Neural cell (in vitro differentiated cells): ENCODE results near the gene ATF7. TPM values are rescaled to one million over a fixed set of nuclear protein-coding genes. Genes with fewer than 3 reads are reported as not detected.

Experiments used
- H2AFZ ChIP-seq: fragments of 200-600, 300-800 bp; sonication (generic), shearing (Covaris generic); 2 replicates; pipeline ENCODE4 v1.6.0; 2014; ENCODE audit warnings: low read depth, mild to moderate bottlenecking, antibody characterized with exemption, low read length, moderate library complexity
- H3F3A ChIP-seq: fragments of 200-600 bp; shearing (Covaris generic); 2 replicates; pipeline ENCODE4 v1.6.1; 2016; ENCODE audit warnings: mild to moderate bottlenecking, moderate library complexity, mixed read lengths, antibody characterized with exemption, low read length; ENCODE audit not compliant: insufficient read depth, poor library complexity, severe bottlenecking
- H3K27ac ChIP-seq: fragments of 200-600, 300-800 bp; sonication (generic), shearing (Covaris generic); 2 replicates; pipeline ENCODE4 v1.5.1; 2014; ENCODE audit warnings: mild to moderate bottlenecking, low read length, moderate library complexity
- H3K27me3 ChIP-seq: fragments of 300-800, 200-600 bp; sonication (generic), shearing (Covaris generic); 2 replicates; pipeline ENCODE4 v1.6.0; 2014; ENCODE audit warnings: mild to moderate bottlenecking, low read depth, low read length, moderate library complexity; ENCODE audit not compliant: insufficient read depth
- H3K36me3 ChIP-seq: fragments of 300-800, 200-600 bp; sonication (generic), shearing (Covaris generic); 2 replicates; pipeline ENCODE4 v1.5.1; 2014; ENCODE audit warnings: mild to moderate bottlenecking, antibody characterized with exemption, low read length, moderate library complexity; ENCODE audit not compliant: insufficient read depth
- H3K4me2 ChIP-seq: fragments of 300-800, 200-600 bp; sonication (generic), shearing (Covaris generic); 2 replicates; pipeline ENCODE4 v1.6.0; 2014; ENCODE audit warnings: mild to moderate bottlenecking, low read length
- H3K4me3 ChIP-seq: fragments of 300-800, 200-600 bp; sonication (generic), shearing (Covaris generic); 2 replicates; pipeline ENCODE4 v1.5.1; 2014; ENCODE audit warnings: mild to moderate bottlenecking, low read length, moderate library complexity
- H3K79me2 ChIP-seq: fragments of 200-600 bp; shearing (Covaris generic); replicated peaks from 2 replicates; pipeline ENCODE4 v1.6.0; 2014; ENCODE audit warnings: mild to moderate bottlenecking, low read length, moderate library complexity; ENCODE audit not compliant: insufficient read depth
- H3K9ac ChIP-seq: fragments of 300-800, 200-600 bp; sonication (generic), shearing (Covaris generic); 2 replicates; pipeline ENCODE4 v1.6.1; 2016; ENCODE audit warnings: mild to moderate bottlenecking, low read length, mixed read lengths
- H3K9me2 ChIP-seq: fragments of 200-600 bp; shearing (Covaris generic); 2 replicates; pipeline ENCODE4 v1.6.1; 2016; ENCODE audit warnings: mild to moderate bottlenecking, low read length, mixed read lengths; ENCODE audit not compliant: insufficient read depth
- H3K9me3 ChIP-seq: fragments of 200-600, 300-800 bp; sonication (generic), shearing (Covaris generic); 2 replicates; pipeline ENCODE4 v1.6.1; 2016; ENCODE audit warnings: mild to moderate bottlenecking, mixed run types, low read length, moderate library complexity, mixed read lengths
- H4K20me1 ChIP-seq: fragments of 200-600 bp; shearing (Covaris generic); 2 replicates; pipeline ENCODE4 v1.6.1; 2016; ENCODE audit warnings: mild to moderate bottlenecking, mixed run types; ENCODE audit not compliant: insufficient read depth
- EP300 ChIP-seq: fragments of 450-650 bp; conservative IDR thresholded peaks from 2 replicates; pipeline ENCODE4 v1.6.1; 2014; ENCODE audit warnings: antibody characterized with exemption, mild to moderate bottlenecking, moderate library complexity; ENCODE audit not compliant: poor library complexity, severe bottlenecking
- EZH2 ChIP-seq: fragments of 200-600, 300-800 bp; shearing (Covaris generic), sonication (generic); IDR thresholded peaks from 2 replicates; pipeline ENCODE4 v1.6.1; 2014; ENCODE audit warnings: antibody characterized with exemption, low read length, borderline replicate concordance, mild to moderate bottlenecking; ENCODE audit not compliant: insufficient read depth, poor library complexity, severe bottlenecking
- MXI1 ChIP-seq: fragments of 450-650 bp; conservative IDR thresholded peaks from 2 replicates; pipeline ENCODE4 v1.6.1; 2014; ENCODE audit warnings: antibody characterized with exemption, mild to moderate bottlenecking; ENCODE audit not compliant: poor library complexity, severe bottlenecking
- POLR2AphosphoS5 ChIP-seq: IDR thresholded peaks from 2 replicates; pipeline ENCODE4 v1.6.1; 2012
- RAD21 ChIP-seq: fragments of 450-650 bp; conservative IDR thresholded peaks from 2 replicates; pipeline ENCODE4 v1.6.1; 2014; ENCODE audit warnings: antibody characterized with exemption, mild to moderate bottlenecking, moderate library complexity
- REST ChIP-seq: IDR thresholded peaks from 2 replicates; pipeline ENCODE4 v1.6.1; 2012; ENCODE audit warnings: borderline replicate concordance
- SMC3 ChIP-seq: fragments of 450-650 bp; conservative IDR thresholded peaks from 2 replicates; pipeline ENCODE4 v1.6.1; 2014; ENCODE audit warnings: antibody characterized with exemption, mild to moderate bottlenecking, moderate library complexity; ENCODE audit not compliant: poor library complexity
- TAF1 ChIP-seq: IDR thresholded peaks from 2 replicates; pipeline ENCODE4 v1.6.1; 2012; ENCODE audit warnings: low read depth
- polyA plus RNA-seq: library from polyadenylated mRNA; depleted of rRNA; stranded (reverse); fragments of >200 nt; gene quantifications from 2 replicates; pipeline ENCODE4 v1.2.3, GENCODE V29; 2014
- TF ChIP-seq, protein P1 (sequence below): fragments of 450-650 bp; IDR thresholded peaks from 2 replicates; pipeline ENCODE4 v1.5.1; 2014; ENCODE audit warnings: antibody characterized with exemption, mild to moderate bottlenecking, moderate library complexity; ENCODE audit not compliant: poor library complexity, severe bottlenecking

The ATF7 gene
- polyA plus RNA-seq, 1 donor from 2014 or later: 6.3 TPM

- H3K9me2 ChIP-seq: no peaks in the 10 kb centered on the region
- H3K4me3 ChIP-seq: no peak overlapping the region
- H3K4me2 ChIP-seq: no peak overlapping the region
- H3F3A ChIP-seq: no peaks in the 10 kb centered on the region
- H3K9ac ChIP-seq: no peak overlapping the region
- no peaks in the 10 kb centered on the region for H3K79me2 ChIP-seq
- H3K27ac ChIP-seq: no peak overlapping the region
- H3K36me3 ChIP-seq: no peaks in the 10 kb centered on the region
- no peaks in the 10 kb centered on the region for H3K27me3 ChIP-seq
- TF ChIP-seq SMC3 (no peak), EP300 (no peak), REST (no peak), POLR2AphosphoS5 (no peak), TAF1 (no peak), EZH2 (no peak), MXI1 (no peak)
- TF ChIP-seq, protein P1, sequence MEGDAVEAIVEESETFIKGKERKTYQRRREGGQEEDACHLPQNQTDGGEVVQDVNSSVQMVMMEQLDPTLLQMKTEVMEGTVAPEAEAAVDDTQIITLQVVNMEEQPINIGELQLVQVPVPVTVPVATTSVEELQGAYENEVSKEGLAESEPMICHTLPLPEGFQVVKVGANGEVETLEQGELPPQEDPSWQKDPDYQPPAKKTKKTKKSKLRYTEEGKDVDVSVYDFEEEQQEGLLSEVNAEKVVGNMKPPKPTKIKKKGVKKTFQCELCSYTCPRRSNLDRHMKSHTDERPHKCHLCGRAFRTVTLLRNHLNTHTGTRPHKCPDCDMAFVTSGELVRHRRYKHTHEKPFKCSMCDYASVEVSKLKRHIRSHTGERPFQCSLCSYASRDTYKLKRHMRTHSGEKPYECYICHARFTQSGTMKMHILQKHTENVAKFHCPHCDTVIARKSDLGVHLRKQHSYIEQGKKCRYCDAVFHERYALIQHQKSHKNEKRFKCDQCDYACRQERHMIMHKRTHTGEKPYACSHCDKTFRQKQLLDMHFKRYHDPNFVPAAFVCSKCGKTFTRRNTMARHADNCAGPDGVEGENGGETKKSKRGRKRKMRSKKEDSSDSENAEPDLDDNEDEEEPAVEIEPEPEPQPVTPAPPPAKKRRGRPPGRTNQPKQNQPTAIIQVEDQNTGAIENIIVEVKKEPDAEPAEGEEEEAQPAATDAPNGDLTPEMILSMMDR: no peak
- no peak overlapping the region for H2AFZ ChIP-seq
- no peaks in the 10 kb centered on the region for H3K9me3 ChIP-seq
- H4K20me1 ChIP-seq: no peaks in the 10 kb centered on the region
Observed at GRCh38 chr12:53558631-53559030, 67.6 kb downstream of the ATF7 start.

DNA sequence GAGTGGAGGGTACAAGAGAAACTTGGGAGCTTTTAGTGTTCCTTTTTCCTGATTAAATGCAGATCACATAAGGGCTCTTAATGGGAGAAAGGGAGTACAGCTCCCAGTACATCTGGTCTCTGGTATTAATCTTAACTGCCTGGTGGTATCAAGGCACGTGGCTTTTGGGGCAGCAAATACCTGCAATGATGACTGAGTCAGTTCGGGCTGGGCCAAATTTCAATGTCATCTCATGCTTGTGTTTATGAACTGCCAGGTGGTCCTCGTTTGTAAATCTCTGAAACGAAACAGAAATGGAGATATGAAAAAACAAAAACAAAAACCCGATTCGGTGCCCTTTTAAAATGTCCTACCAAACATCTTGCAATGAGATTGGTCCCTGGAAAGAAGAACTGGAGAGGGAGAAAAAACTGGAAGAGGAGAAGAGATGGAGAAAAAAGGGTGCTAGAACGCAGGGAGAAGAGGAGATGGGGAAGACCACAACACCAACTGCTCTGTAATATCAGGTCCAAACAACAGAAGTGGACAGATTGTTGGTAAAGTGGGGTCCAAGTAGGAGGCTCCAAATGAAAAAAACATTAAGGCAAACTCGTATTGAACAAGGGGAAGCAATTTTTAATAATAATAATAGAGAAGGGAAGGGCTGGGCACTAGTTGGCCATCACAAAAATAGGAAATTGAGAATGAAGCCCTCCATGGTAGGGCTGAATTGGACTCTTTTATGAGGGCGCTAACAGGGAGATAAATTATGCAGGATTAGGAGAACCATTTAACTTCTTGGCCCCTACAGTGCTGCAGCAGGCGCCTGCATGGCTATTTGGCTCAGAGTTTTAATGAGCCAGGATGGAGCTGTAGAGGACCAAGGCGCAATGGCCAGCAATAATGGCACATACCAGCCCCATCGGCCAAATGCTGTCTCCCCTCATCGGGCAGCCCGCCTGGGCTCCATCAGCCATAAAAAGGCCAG lies 73.5 kb downstream of the ATF7 start:
- Histone ChIP-seq H3K36me3 (peaks cover 5% of the 10 kb centered on the region), H3K9ac (no peak overlapping the region), H3K4me2 (no peak overlapping the region)

More for the DNA sequence above, 73.5 kb downstream of the ATF7 start:
- Histone ChIP-seq H3K27me3 (no peaks in the 10 kb centered on the region), H3K4me3 (no peak overlapping the region), H3K27ac (no peak overlapping the region), H3F3A (no peaks in the 10 kb centered on the region), H3K79me2 (no peaks in the 10 kb centered on the region), H3K9me3 (no peaks in the 10 kb centered on the region), H2AFZ (no peak overlapping the region), H4K20me1 (no peaks in the 10 kb centered on the region), H3K9me2 (no peaks in the 10 kb centered on the region)
- TF ChIP-seq POLR2AphosphoS5 (no peak), EP300 (no peak), SMC3 (no peak), REST (no peak), RAD21 (no peak), MXI1 (no peak), EZH2 (no peak), TAF1 (no peak)
- TF ChIP-seq, protein P1: no peak
